Upper lobe of left lung (tissue), 4 donors: ENCODE measurements around the gene PYDC1.

Experiments used
- EP300 ChIP-seq, 4 donors: sonication (generic); formaldehyde crosslinking; IDR thresholded peaks; one replicate each; pipeline ENCODE4 v1.5.1; 2017; ENCODE audit warnings: antibody characterized with exemption in 4 of 4, control low read depth in 2 of 4
- POLR2A ChIP-seq, 4 donors: fragments of 450-650 bp; IDR thresholded peaks; one replicate each; pipeline ENCODE4 v1.5.1; 2016 to 2017; ENCODE audit warnings: antibody characterized with exemption in 4 of 4, mild to moderate bottlenecking in 2 of 4
- POLR2AphosphoS5 ChIP-seq, 2 donors: sonication (generic); formaldehyde crosslinking; IDR thresholded peaks; one replicate each; pipeline ENCODE4 v1.5.1; 2017; ENCODE audit warnings: antibody characterized with exemption in 2 of 2
- TF ChIP-seq, protein P1 (sequence below), 6 experiments: fragments of 450-650 bp in 4 of 6; fragments of 200-600 bp in 2 of 6; sonication (generic) in 2 of 6; IDR thresholded peaks; one replicate each; pipeline ENCODE4 v1.5.1; 2016 to 2019; ENCODE audit warnings: antibody characterized with exemption in 6 of 6

GRCh38 chr16:31167315-31167714 lies 49.6 kb downstream of the PYDC1 start:
- TF ChIP-seq, protein P1, sequence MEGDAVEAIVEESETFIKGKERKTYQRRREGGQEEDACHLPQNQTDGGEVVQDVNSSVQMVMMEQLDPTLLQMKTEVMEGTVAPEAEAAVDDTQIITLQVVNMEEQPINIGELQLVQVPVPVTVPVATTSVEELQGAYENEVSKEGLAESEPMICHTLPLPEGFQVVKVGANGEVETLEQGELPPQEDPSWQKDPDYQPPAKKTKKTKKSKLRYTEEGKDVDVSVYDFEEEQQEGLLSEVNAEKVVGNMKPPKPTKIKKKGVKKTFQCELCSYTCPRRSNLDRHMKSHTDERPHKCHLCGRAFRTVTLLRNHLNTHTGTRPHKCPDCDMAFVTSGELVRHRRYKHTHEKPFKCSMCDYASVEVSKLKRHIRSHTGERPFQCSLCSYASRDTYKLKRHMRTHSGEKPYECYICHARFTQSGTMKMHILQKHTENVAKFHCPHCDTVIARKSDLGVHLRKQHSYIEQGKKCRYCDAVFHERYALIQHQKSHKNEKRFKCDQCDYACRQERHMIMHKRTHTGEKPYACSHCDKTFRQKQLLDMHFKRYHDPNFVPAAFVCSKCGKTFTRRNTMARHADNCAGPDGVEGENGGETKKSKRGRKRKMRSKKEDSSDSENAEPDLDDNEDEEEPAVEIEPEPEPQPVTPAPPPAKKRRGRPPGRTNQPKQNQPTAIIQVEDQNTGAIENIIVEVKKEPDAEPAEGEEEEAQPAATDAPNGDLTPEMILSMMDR (IDR thresholded peaks at IDR 0.05) = no peak
- no peak for TF ChIP-seq POLR2A (IDR thresholded peaks at IDR 0.05)
- TF ChIP-seq EP300 (IDR thresholded peaks at IDR 0.05) = no peak
- TF ChIP-seq POLR2AphosphoS5 (IDR thresholded peaks at IDR 0.05) = no peak
